Fibroblast of mammary gland (primary cell): ENCODE data around the gene SHANK1.
"Not testable (repeated sequence)": the region's sequence is repeated elsewhere in the genome, so short reads cannot be mapped to it uniquely, and the experiment has no call there.

Experiments
- DNase-seq: peaks from one replicate; pipeline ENCODE4 v3.0.0-alpha.2; 2010; ENCODE audit warnings: low read depth
- H3K4me3 ChIP-seq: 2 replicates; pipeline ENCODE4 v1.5.1; 2011; ENCODE audit warnings: low read depth, mild to moderate bottlenecking, low read length, moderate library complexity; ENCODE audit not compliant: control insufficient read depth
- CTCF ChIP-seq: conservative IDR thresholded peaks from 2 replicates; pipeline ENCODE4 v1.5.1; 2011; ENCODE audit warnings: low read depth, low read length, inconsistent platforms; ENCODE audit not compliant: control insufficient read depth, insufficient read depth

The SHANK1 gene

DNA sequence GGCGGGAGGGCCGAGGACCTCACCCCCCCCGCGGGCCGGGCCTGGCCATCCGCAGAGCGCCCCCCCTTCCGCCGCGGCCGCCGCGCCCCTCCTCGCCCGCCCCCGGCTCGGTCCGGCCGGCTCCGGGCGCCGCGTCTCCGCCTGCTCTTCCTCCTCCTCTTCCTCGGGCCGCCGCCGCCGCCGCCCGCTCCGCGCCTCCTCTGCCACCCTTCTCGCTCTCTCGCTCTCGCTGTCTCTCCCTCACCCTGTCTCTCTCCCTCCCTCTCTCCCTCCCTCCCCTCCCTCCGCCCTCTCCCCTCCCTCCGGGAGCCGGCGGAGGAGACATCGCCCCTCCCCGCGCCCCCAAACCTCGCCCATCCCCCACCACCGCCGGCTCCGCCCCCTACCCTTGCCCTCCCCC lies at the start of gene SHANK1:
SHANK1 (minus strand) TSS at position 237 of the 400 bp plus-strand sequence. CDS start 2,883 bp downstream, outside the sequence.
- peak within 1 kb of the TSS; percentile 35 for H3K4me3 ChIP-seq
- TF ChIP-seq CTCF, result no peak
- DNase-seq, result no peak

DNA sequence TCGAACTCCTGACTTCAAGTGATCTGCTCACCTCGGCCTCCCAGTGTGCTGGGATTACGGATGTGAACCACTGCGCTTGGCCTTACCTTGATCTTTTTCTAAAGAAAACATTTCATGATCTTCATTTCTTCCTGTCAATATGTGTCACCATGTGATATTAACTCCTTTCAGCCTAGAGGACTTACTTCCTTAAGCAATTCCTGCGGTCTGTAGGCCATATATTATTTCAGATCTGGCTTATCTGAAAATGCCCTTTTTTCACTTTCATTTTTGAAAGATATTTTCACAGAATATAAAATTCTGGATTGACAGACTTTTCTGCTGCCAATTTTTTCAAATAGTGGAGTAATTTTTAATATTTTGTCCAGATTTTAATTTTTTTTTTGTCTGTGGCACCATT lies 48.7 kb upstream of the SHANK1 start:
- H3K4me3 ChIP-seq, result no peak overlapping the region
- no peak for DNase-seq
- TF ChIP-seq CTCF, result no peak

GRCh38 chr19:50767263-50767662 lies 47.7 kb upstream of the SHANK1 start:
- not testable (repeated sequence) for DNase-seq, H3K4me3 ChIP-seq

- H3K4me3 ChIP-seq, DNase-seq: not testable (repeated sequence)
Measured at GRCh38 chr19:50766746-50767145, 47.1 kb upstream of the SHANK1 start.

DNA sequence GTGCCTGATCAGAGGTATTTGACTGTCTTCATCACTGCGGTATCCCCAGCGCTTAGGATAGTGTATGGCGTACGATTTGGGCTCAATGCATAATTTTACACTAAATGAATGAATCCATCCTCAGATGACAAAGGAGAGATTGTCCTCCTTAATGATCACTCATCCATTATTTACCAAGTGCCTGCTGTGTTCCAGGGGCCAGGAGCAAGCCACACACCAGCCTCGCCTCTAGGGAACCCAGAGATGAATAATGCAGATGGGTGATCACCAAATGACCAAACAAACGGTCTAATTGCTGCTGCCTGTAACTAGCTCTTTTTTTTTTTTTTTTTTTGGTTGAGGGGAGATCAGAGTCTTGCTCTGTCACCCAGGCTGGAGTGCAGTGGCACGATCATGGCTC lies 44.8 kb upstream of the SHANK1 start:
- no peak for DNase-seq
- no peak for TF ChIP-seq CTCF
- H3K4me3 ChIP-seq, result no peak overlapping the region

- DNase-seq, H3K4me3 ChIP-seq: not testable (repeated sequence)
Measured at GRCh38 chr19:50763521-50763920, 43.9 kb upstream of the SHANK1 start.

GRCh38 chr19:50761501-50761900 lies 41.9 kb upstream of the SHANK1 start:
- DNase-seq, H3K4me3 ChIP-seq: not testable (repeated sequence)

DNA sequence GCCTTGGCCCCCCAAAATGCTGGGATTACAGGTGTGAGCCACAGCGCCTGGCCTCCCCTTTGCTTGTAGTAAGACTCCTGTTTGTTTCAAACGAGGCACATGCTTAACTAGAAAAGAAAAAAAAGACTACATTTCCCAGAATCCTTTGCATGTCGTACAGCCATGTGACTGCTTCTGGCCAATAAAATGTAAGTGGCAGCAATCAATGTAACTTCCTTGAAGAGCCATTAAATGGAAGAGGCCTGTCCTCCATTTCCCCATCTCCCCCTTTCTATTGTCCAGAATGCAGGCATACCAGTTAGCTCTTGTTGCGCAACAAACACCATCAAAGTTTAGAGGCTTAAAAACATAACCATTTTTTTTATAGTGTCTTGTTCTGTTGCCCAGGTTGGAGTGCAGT lies 40.3 kb upstream of the SHANK1 start:
- no peak for TF ChIP-seq CTCF
- no peak overlapping the region for H3K4me3 ChIP-seq
- DNase-seq, result peak; percentile 41

DNA sequence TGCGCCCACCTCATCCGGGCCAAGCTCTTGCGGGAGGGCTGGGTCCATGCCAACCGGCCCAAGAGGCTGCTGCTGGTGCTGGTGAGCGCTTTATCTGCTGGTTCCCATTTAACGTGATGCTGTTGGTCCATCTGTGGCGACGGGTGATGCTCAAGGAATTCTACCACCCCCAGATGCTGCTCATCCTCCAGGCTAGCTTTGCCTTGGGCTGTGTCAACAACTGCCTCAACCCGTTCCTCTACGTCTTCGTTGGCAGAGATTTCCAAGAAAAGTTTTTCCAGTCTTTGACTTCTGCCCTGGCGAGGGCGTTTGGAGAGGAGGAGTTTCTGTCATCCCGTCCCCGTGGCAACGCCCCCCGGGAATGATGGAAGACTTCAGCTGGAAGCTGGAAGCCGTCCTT lies 39.5 kb upstream of the SHANK1 start:
- not testable (repeated sequence) for DNase-seq, H3K4me3 ChIP-seq

- H3K4me3 ChIP-seq, DNase-seq: not testable (repeated sequence)
Measured at GRCh38 chr19:50757624-50758023, 38.0 kb upstream of the SHANK1 start.

GRCh38 chr19:50756244-50756643 lies 36.6 kb upstream of the SHANK1 start:
- not testable (repeated sequence) for H3K4me3 ChIP-seq, DNase-seq
